Keratinocyte (primary cell): Measurements from ENCODE around the gene KCNAB2.

Source experiments
- EZH2 ChIP-seq: IDR thresholded peaks from one replicate; pipeline ENCODE4 v1.6.1; 2012; ENCODE audit warnings: inconsistent platforms, mild to moderate bottlenecking, low read length, moderate library complexity
- TF ChIP-seq, protein P1 (sequence below), 3 experiments: IDR thresholded peaks in 1 of 3; conservative IDR thresholded peaks in 1 of 3; optimal IDR thresholded peaks in 1 of 3; 2 replicates in 2 of 3; 3 replicates in 1 of 3; pipeline versions ENCODE3 to v1.5.1; 2011; ENCODE audit warnings: low read length in 3 of 3, mild to moderate bottlenecking in 3 of 3, moderate library complexity in 2 of 3, control low read depth in 1 of 3, inconsistent platforms in 1 of 3; ENCODE audit not compliant: insufficient read depth in 2 of 3; ENCODE audit errors: extremely low read depth in 1 of 3

DNA sequence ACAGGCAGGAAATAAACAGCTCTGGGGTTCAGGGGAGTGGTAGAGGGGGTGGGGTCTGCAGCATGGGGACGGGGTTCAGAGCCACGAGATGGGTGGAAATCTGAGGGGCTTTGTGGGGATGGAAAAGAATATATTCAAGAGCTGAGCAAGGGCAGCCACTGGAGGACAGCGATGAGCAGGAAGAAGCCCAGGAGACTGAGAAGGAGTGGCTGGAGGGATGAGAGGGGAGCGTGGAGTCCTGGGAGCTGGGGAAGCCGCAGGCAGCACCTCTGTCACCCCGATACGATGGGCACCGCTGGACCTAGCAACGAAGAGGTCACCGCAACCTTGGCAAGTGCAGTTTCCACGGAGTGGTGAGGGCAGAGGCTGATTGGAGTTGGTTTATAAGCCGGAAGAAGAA, 10.0 kb upstream of the KCNAB2 start:
- TF ChIP-seq, protein P1, sequence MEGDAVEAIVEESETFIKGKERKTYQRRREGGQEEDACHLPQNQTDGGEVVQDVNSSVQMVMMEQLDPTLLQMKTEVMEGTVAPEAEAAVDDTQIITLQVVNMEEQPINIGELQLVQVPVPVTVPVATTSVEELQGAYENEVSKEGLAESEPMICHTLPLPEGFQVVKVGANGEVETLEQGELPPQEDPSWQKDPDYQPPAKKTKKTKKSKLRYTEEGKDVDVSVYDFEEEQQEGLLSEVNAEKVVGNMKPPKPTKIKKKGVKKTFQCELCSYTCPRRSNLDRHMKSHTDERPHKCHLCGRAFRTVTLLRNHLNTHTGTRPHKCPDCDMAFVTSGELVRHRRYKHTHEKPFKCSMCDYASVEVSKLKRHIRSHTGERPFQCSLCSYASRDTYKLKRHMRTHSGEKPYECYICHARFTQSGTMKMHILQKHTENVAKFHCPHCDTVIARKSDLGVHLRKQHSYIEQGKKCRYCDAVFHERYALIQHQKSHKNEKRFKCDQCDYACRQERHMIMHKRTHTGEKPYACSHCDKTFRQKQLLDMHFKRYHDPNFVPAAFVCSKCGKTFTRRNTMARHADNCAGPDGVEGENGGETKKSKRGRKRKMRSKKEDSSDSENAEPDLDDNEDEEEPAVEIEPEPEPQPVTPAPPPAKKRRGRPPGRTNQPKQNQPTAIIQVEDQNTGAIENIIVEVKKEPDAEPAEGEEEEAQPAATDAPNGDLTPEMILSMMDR (optimal IDR thresholded peaks at IDR 0.05 in 1 of 3, IDR thresholded peaks at IDR 0.05 in 1 of 3, conservative IDR thresholded peaks at IDR 0.05 in 1 of 3; ENCODE audit: extremely low read depth in 1 of 3, insufficient read depth in 2 of 3, low read length in 3 of 3) = no peak
- no peak for TF ChIP-seq EZH2
